HepG2 (cell line): ENCODE data around the gene BRMS1. TPM values are rescaled to one million over a fixed set of nuclear protein-coding genes. Genes with fewer than 3 reads are reported as not detected.

Source experiments
- BORCS8-MEF2B ChIP-seq: sonication (generic); formaldehyde crosslinking; IDR thresholded peaks from 2 replicates; pipeline ENCODE4 v1.8.0; 2022; ENCODE audit warnings: mild to moderate bottlenecking, missing genetic modification reagents
- FOSL2 ChIP-seq: sonication (generic); formaldehyde crosslinking; IDR thresholded peaks from 2 replicates; pipeline ENCODE4 v1.4.0; 2020; ENCODE audit warnings: missing genetic modification reagents
- JARID2 ChIP-seq: sonication (generic); formaldehyde crosslinking; IDR thresholded peaks from 2 replicates; pipeline ENCODE4 v1.8.1; 2023; ENCODE audit warnings: missing genetic modification reagents, inconsistent platforms; ENCODE audit not compliant: insufficient replicate concordance
- KDM3A ChIP-seq: IDR thresholded peaks from 2 replicates; pipeline ENCODE4 v1.6.1; 2018; ENCODE audit warnings: low read depth, missing compliant biosample characterization
- NONO ChIP-seq, 2 experiments: fragments of 450-650 bp in 1 of 2; sonication (generic) in 1 of 2; formaldehyde crosslinking in 1 of 2; IDR thresholded peaks in 1 of 2; conservative IDR thresholded peaks in 1 of 2; 2 replicates each; pipeline versions ENCODE4 v1.6.1 to v1.8.0; 2017 to 2022; ENCODE audit warnings: mild to moderate bottlenecking in 1 of 2, missing genetic modification reagents in 1 of 2, moderate library complexity in 1 of 2
- NPAS2 ChIP-seq: sonication (generic); formaldehyde crosslinking; IDR thresholded peaks from 2 replicates; pipeline ENCODE4 v1.8.0; 2022; ENCODE audit warnings: mild to moderate bottlenecking, missing genetic modification reagents, borderline replicate concordance
- NR2F1 ChIP-seq, 2 experiments: fragments of 450-650 bp in 1 of 2; formaldehyde crosslinking in 1 of 2; IDR thresholded peaks; 2 replicates each; pipeline versions ENCODE4 v1.5.0 to v1.6.1; 2016 to 2020; ENCODE audit warnings: mild to moderate bottlenecking in 1 of 2, missing compliant biosample characterization in 1 of 2, missing genetic modification reagents in 1 of 2, moderate library complexity in 1 of 2
- NRL ChIP-seq: sonication (generic); formaldehyde crosslinking; IDR thresholded peaks from 2 replicates; pipeline ENCODE4 v1.5.0; 2020; ENCODE audit warnings: missing genetic modification reagents, mild to moderate bottlenecking, moderate library complexity, borderline replicate concordance
- POLR2A ChIP-seq, 2 experiments: IDR thresholded peaks; 2 replicates each; pipeline ENCODE4 v1.6.1; 2011; ENCODE audit warnings: low read depth in 2 of 2, low read length in 2 of 2, mild to moderate bottlenecking in 1 of 2, moderate library complexity in 1 of 2; ENCODE audit not compliant: insufficient read depth in 1 of 2
- POLR2AphosphoS2 ChIP-seq: IDR thresholded peaks from 2 replicates; pipeline ENCODE4 v1.6.1; 2011; ENCODE audit warnings: low read depth, low read length, improper control_type of control experiment
- TAF1 ChIP-seq: sonication (generic); formaldehyde crosslinking; IDR thresholded peaks from 2 replicates; pipeline ENCODE4 v1.4.0; 2020; ENCODE audit warnings: missing genetic modification reagents
- TARDBP ChIP-seq: sonication (generic); formaldehyde crosslinking; IDR thresholded peaks from 2 replicates; pipeline ENCODE4 v1.8.0; 2022; ENCODE audit warnings: mild to moderate bottlenecking, missing genetic modification reagents
- TEAD3 ChIP-seq: optimal IDR thresholded peaks from 2 replicates; pipeline ENCODE3; 2016; ENCODE audit warnings: borderline replicate concordance
- ZBTB20 ChIP-seq: sonication (generic); formaldehyde crosslinking; IDR thresholded peaks from 2 replicates; pipeline ENCODE4 v1.8.1; 2023; ENCODE audit warnings: missing genetic modification reagents, low read depth, mild to moderate bottlenecking, borderline replicate concordance
- ZEB1 ChIP-seq: IDR thresholded peaks from 2 replicates; pipeline ENCODE4 v1.6.1; 2012; ENCODE audit warnings: mild to moderate bottlenecking, low read depth, inconsistent platforms; ENCODE audit not compliant: insufficient replicate concordance
- ZNF274 ChIP-seq: sonication (generic); formaldehyde crosslinking; IDR thresholded peaks from 2 replicates; pipeline ENCODE4 v1.5.1; 2020; ENCODE audit warnings: mild to moderate bottlenecking, missing genetic modification reagents
- ZNF446 ChIP-seq: sonication (generic); formaldehyde crosslinking; IDR thresholded peaks from 2 replicates; pipeline ENCODE4 v1.5.0; 2020; ENCODE audit warnings: mild to moderate bottlenecking, missing genetic modification reagents
- ZNF468 ChIP-seq: sonication (generic); formaldehyde crosslinking; IDR thresholded peaks from 2 replicates; pipeline ENCODE4 v1.8.0; 2022; ENCODE audit warnings: mild to moderate bottlenecking, moderate library complexity, missing genetic modification reagents
- ZNF562 ChIP-seq: sonication (generic); formaldehyde crosslinking; IDR thresholded peaks from 2 replicates; pipeline ENCODE4 v1.8.0; 2022; ENCODE audit warnings: missing genetic modification reagents, borderline replicate concordance
- ZNF572 ChIP-seq: sonication (generic); formaldehyde crosslinking; IDR thresholded peaks from 2 replicates; pipeline ENCODE4 v1.5.1; 2020; ENCODE audit warnings: mild to moderate bottlenecking, missing genetic modification reagents
- polyA plus RNA-seq, 8 experiments: library from polyadenylated mRNA; depleted of rRNA in 3 of 8; stranded (reverse) in 7 of 8; unstranded in 1 of 8; fragments of >200 nt; fragmentation: Illumina TruSeq in 4 of 8; extraction: Trizol in 4 of 8; gene quantifications; 2 replicates each; pipeline versions ENCODE4 v1.2.1 to v1.2.3, GENCODE V29; 2011 to 2016; ENCODE audit warnings: low read depth in 4 of 8, missing spikeins in 1 of 8, mixed read lengths in 1 of 8; ENCODE audit not compliant: insufficient read depth in 1 of 8
- total RNA-seq, 5 experiments: library from RNA; depleted of rRNA; stranded (reverse); fragments of >200 nt; fragmentation: Illumina TruSeq; extraction: Trizol; gene quantifications; 2 replicates each; pipeline ENCODE4 v1.2.3, GENCODE V29; 2016; ENCODE audit warnings: low read depth in 1 of 5
- TF ChIP-seq, protein P1 (sequence below): IDR thresholded peaks from 2 replicates; pipeline ENCODE4 v1.6.1; 2016; ENCODE audit warnings: missing genetic modification reagents, missing compliant biosample characterization
- TF ChIP-seq, protein P2 (sequence below): sonication (generic); formaldehyde crosslinking; IDR thresholded peaks from 2 replicates; pipeline ENCODE4 v1.4.0; 2020; ENCODE audit warnings: missing genetic modification reagents
- TF ChIP-seq, protein P3 (sequence below): sonication (generic); formaldehyde crosslinking; IDR thresholded peaks from 2 replicates; pipeline ENCODE4 v1.8.0; 2022; ENCODE audit warnings: mild to moderate bottlenecking, missing genetic modification reagents, moderate library complexity
- TF ChIP-seq, protein P4 (sequence below): IDR thresholded peaks from 2 replicates; pipeline ENCODE4 v1.6.1; 2016; ENCODE audit warnings: low read depth, borderline replicate concordance
- TF ChIP-seq, protein P5 (sequence below): sonication (generic); formaldehyde crosslinking; IDR thresholded peaks from 2 replicates; pipeline ENCODE4 v1.8.1; 2023; ENCODE audit warnings: mild to moderate bottlenecking, inconsistent platforms, moderate library complexity, missing genetic modification reagents, borderline replicate concordance

BRMS1 gene
- total and polyA plus RNA-seq, 2 of the 13 experiments (the other 11 are each of a cell fraction or from before 2014, with no cell fraction given): 15.8 to 55.7 TPM

DNA sequence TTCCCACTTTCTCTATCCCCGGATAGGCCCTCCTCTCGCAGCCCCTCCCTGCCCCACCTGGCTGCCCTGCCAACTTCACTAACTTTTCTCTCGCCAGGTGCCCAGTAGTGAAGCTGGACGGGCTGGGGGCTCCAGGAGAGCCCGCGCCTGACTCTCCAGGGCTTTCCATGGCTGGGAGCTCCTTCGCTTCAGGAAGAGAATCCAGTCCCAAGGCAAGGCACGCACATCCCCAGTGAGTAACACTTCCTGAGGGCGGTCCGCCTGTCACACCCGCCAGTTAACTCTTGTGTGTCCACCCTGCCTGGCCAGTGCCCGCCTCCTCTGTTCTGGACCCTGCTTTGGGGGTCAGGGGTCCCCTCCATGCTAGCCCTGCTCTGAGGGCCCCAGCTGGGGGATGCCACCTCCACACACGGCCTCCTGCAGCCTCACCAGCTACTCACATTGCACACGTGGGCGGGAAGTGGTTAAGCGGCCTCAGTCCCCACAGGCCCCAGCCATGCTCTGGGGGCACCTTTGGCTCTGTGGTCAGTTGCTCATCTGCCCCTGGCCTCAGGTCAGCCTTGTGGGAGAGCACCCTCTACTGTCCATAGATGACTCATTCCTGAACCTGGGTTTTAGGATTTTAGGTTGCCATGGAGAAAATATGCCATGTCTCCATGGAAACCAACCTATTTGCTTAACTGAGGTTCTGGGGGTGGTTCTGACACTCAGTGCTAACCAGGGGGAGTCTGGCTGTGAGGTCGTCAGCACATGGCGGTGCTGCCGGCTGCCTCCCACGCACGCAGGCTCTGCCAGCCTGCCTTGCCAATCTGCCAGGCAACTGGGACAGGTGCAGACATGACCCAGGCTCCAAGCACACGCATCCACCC is 8.4 kb downstream of the BRMS1 start, which contains the start of gene RIN1 (continued):
- TF ChIP-seq NONO (IDR thresholded peaks at IDR 0.05): no peak
- peak; percentile 94 for TF ChIP-seq NONO (CRISPR knock-in tag; conservative IDR thresholded peaks at IDR 0.05)
- TF ChIP-seq ZNF446 (CRISPR knock-in tag): 0 out of 2 replicates have a peak, but pooled peaks have one; percentile 24
- TF ChIP-seq ZNF468 (CRISPR knock-in tag): no peak
- TF ChIP-seq TARDBP (CRISPR knock-in tag): peak; percentile 91
- no peak for TF ChIP-seq ZNF274 (CRISPR knock-in tag)
- TF ChIP-seq, protein P1, sequence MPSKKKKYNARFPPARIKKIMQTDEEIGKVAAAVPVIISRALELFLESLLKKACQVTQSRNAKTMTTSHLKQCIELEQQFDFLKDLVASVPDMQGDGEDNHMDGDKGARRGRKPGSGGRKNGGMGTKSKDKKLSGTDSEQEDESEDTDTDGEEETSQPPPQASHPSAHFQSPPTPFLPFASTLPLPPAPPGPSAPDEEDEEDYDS (CRISPR knock-in tag): no peak
- peak; percentile 65 for TF ChIP-seq NRL (CRISPR knock-in tag)
- TF ChIP-seq KDM3A (CRISPR knock-in tag): peak; percentile 86
- peak; percentile 83 for TF ChIP-seq TEAD3 (CRISPR knock-in tag)
- TF ChIP-seq BORCS8-MEF2B: peak; percentile 91; the same call in 1 of the 2 replicates
- TF ChIP-seq, protein P2, sequence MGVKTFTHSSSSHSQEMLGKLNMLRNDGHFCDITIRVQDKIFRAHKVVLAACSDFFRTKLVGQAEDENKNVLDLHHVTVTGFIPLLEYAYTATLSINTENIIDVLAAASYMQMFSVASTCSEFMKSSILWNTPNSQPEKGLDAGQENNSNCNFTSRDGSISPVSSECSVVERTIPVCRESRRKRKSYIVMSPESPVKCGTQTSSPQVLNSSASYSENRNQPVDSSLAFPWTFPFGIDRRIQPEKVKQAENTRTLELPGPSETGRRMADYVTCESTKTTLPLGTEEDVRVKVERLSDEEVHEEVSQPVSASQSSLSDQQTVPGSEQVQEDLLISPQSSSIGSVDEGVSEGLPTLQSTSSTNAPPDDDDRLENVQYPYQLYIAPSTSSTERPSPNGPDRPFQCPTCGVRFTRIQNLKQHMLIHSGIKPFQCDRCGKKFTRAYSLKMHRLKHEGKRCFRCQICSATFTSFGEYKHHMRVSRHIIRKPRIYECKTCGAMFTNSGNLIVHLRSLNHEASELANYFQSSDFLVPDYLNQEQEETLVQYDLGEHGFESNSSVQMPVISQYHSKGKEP (CRISPR knock-in tag): no peak
- TF ChIP-seq ZNF562 (CRISPR knock-in tag): no peak
- TF ChIP-seq FOSL2 (CRISPR knock-in tag): peak; percentile 95
- TF ChIP-seq, protein P3, sequence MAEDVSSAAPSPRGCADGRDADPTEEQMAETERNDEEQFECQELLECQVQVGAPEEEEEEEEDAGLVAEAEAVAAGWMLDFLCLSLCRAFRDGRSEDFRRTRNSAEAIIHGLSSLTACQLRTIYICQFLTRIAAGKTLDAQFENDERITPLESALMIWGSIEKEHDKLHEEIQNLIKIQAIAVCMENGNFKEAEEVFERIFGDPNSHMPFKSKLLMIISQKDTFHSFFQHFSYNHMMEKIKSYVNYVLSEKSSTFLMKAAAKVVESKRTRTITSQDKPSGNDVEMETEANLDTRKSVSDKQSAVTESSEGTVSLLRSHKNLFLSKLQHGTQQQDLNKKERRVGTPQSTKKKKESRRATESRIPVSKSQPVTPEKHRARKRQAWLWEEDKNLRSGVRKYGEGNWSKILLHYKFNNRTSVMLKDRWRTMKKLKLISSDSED (CRISPR knock-in tag): no peak
- peak; percentile 96 for TF ChIP-seq ZNF572
- peak; percentile 79 for TF ChIP-seq ZEB1
- no peak for TF ChIP-seq JARID2
- TF ChIP-seq, protein P4, sequence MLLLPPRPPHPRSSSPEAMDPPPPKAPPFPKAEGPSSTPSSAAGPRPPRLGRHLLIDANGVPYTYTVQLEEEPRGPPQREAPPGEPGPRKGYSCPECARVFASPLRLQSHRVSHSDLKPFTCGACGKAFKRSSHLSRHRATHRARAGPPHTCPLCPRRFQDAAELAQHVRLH (CRISPR knock-in tag): peak; percentile 85; the same call in 1 of the 2 replicates
- TF ChIP-seq POLR2AphosphoS2: no peak
- TF ChIP-seq POLR2A (IDR thresholded peaks at IDR 0.05; ENCODE audit: insufficient read depth in 1 of 2, low read depth in 2 of 2, low read length in 2 of 2): 0 out of 4 replicates have a peak, but pooled peaks of 1 of the 2 experiments have one; percentile 29
- peak in 1 of 2 experiments; percentile 78; a peak in 3 of 4 replicates for TF ChIP-seq NR2F1 (CRISPR knock-in tag; IDR thresholded peaks at IDR 0.05)
- TF ChIP-seq TAF1: peak; percentile 40; the same call in 1 of the 2 replicates
- TF ChIP-seq, protein P5, sequence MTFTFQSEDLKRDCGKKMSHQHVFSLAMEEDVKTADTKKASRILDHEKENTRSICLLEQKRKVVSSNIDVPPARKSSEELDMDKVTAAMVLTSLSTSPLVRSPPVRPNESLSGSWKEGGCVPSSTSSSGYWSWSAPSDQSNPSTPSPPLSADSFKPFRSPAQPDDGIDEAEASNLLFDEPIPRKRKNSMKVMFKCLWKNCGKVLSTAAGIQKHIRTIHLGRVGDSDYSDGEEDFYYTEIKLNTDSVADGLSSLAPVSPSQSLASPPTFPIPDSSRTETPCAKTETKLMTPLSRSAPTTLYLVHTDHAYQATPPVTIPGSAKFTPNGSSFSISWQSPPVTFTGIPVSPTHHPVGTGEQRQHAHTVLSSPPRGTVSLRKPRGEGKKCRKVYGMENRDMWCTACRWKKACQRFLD (CRISPR knock-in tag): 0 out of 2 replicates have a peak, but pooled peaks have one; percentile 17
- no peak for TF ChIP-seq NPAS2 (CRISPR knock-in tag)
- TF ChIP-seq ZBTB20 (CRISPR knock-in tag): 0 out of 2 replicates have a peak, but pooled peaks have one; percentile 79
